Epithelial cell of proximal tubule (primary cell): Measurements from ENCODE around the gene MUC3A. TPM values are rescaled to one million over a fixed set of nuclear protein-coding genes. Genes with fewer than 3 reads are reported as not detected.
"Not testable (repeated sequence)": the region's sequence is repeated elsewhere in the genome, so short reads cannot be mapped to it uniquely, and the experiment has no call there.

Experiments used
- DNase-seq: peaks from one replicate; pipeline ENCODE4 v3.0.0-alpha.2; 2011; ENCODE audit warnings: low read depth
- H3K4me3 ChIP-seq: 2 replicates; pipeline ENCODE4 v1.5.1; 2011; ENCODE audit warnings: low read depth, mild to moderate bottlenecking, low read length
- CTCF ChIP-seq: conservative IDR thresholded peaks from 2 replicates; pipeline ENCODE4 v1.5.1; 2012; ENCODE audit warnings: low read depth, mild to moderate bottlenecking, low read length
- total RNA-seq: library from RNA; depleted of rRNA; stranded (reverse); fragments of >200 nt; gene quantifications from 2 replicates; pipeline ENCODE4 v1.2.3, GENCODE V29; 2015

The MUC3A gene
- total RNA-seq, 1 donor from 2014 or later = not detected

GRCh38 chr7:100991631-100992030 is 42.3 kb downstream of the MUC3A start:
- no peak overlapping the region for H3K4me3 ChIP-seq
- TF ChIP-seq CTCF = no peak
- no peak for DNase-seq

- H3K4me3 ChIP-seq, DNase-seq: not testable (repeated sequence)
Observed at GRCh38 chr7:100992280-100992679, 42.9 kb downstream of the MUC3A start.

- DNase-seq, H3K4me3 ChIP-seq: not testable (repeated sequence)
Observed at GRCh38 chr7:100994671-100995070, 45.3 kb downstream of the MUC3A start.

- not testable (repeated sequence) for DNase-seq, H3K4me3 ChIP-seq
Observed at GRCh38 chr7:100998530-100998929, 49.2 kb downstream of the MUC3A start.

GRCh38 chr7:100999334-100999733 is 50.0 kb downstream of the MUC3A start:
- DNase-seq, H3K4me3 ChIP-seq: not testable (repeated sequence)

GRCh38 chr7:101000025-101000424 is 50.7 kb downstream of the MUC3A start:
- H3K4me3 ChIP-seq, DNase-seq: not testable (repeated sequence)

- H3K4me3 ChIP-seq, DNase-seq: not testable (repeated sequence)
Observed at GRCh38 chr7:101002333-101002732, 53.0 kb downstream of the MUC3A start.

GRCh38 chr7:101007361-101007760 is 58.0 kb downstream of the MUC3A start:
- not testable (repeated sequence) for DNase-seq, H3K4me3 ChIP-seq

- TF ChIP-seq CTCF = no peak
- no peak for DNase-seq
- no peak overlapping the region for H3K4me3 ChIP-seq
Observed at GRCh38 chr7:101009629-101010028, 60.3 kb downstream of the MUC3A start.

- H3K4me3 ChIP-seq = no peak overlapping the region
- DNase-seq = no peak
Observed at GRCh38 chr7:101012931-101013330, 63.6 kb downstream of the MUC3A start.

GRCh38 chr7:101015626-101016025 is 66.3 kb downstream of the MUC3A start:
- no peak overlapping the region for H3K4me3 ChIP-seq
- no peak for TF ChIP-seq CTCF
- no peak for DNase-seq

More at GRCh38 chr7:101012931-101013330, 63.6 kb downstream of the MUC3A start:
- TF ChIP-seq CTCF = no peak
